Adrenal gland (tissue), 12 donors: ENCODE measurements around the gene AKAP5. TPM values are rescaled to one million over a fixed set of nuclear protein-coding genes. Genes with fewer than 3 reads are reported as not detected.

Experiments
- DNase-seq, 7 donors: peaks; one replicate each; pipeline ENCODE4 v3.0.0-alpha.2; 2019 to 2020
- H3K27ac ChIP-seq, 5 donors: fragments of 200-600 bp; sonication (generic) in 4 of 5; 1 replicate in 3 of 5; 2 replicates in 2 of 5; pipeline versions ENCODE4 v1.5.1 to v1.8.0; 2016 to 2020; ENCODE audit warnings: mild to moderate bottlenecking in 1 of 5
- H3K27me3 ChIP-seq: fragments of 200-600 bp; 2 replicates; pipeline ENCODE4 v1.8.0; 2021
- H3K36me3 ChIP-seq, 2 donors: fragments of 200-600 bp; replicated peaks in 1 of 2; 1 replicate in 1 of 2; 2 replicates in 1 of 2; pipeline versions ENCODE4 v1.5.1 to v1.8.0; 2018 to 2022
- H3K4me1 ChIP-seq, 2 donors: fragments of 200-600 bp; replicated peaks in 1 of 2; 1 replicate in 1 of 2; 2 replicates in 1 of 2; pipeline versions ENCODE4 v1.5.1 to v1.8.0; 2018 to 2021
- H3K4me3 ChIP-seq, 4 donors: fragments of 200-600 bp; sonication (generic) in 3 of 4; one replicate each; pipeline ENCODE4 v1.5.1; 2016 to 2018
- H3K9me3 ChIP-seq, 3 donors: fragments of 200-600 bp; sonication (generic) in 1 of 3; replicated peaks in 1 of 3; 1 replicate in 2 of 3; 2 replicates in 1 of 3; pipeline versions ENCODE4 v1.5.1 to v1.8.0; 2016 to 2021
- POLR2A ChIP-seq, 2 donors: fragments of 450-650 bp; IDR thresholded peaks; one replicate each; pipeline ENCODE4 v1.6.1; 2017; ENCODE audit warnings: antibody characterized with exemption in 2 of 2, mild to moderate bottlenecking in 2 of 2, moderate library complexity in 1 of 2
- WGBS, 4 donors: extraction: QIAGEN DNeasy Blood & Tissue Kit in 2 of 4; methylation state at CpG; one replicate each; pipeline versions ENCODE4 v1.1.5 to v1.1.7; 2013 to 2017; 5-methylcytosine and 5-hydroxymethylcytosine counted together
- intact Hi-C, 2 donors: fragments of 100-400 bp; cut with DNase I; formaldehyde crosslinking; loops; one replicate each; pipeline versions ENCODE4 v1.14.1 to v1.15.0; 2022 to 2023
- polyA plus RNA-seq, 3 donors: library from polyadenylated mRNA; stranded (reverse); fragments of 200-250 nt in 2 of 3; fragments of 350-450 nt in 1 of 3; fragmentation: Illumina TruSeq in 1 of 3; extraction: RNeasy Lipid Tissue Mini Kit (QIAGEN cat#74804) in 1 of 3; gene quantifications; one replicate each; pipeline ENCODE4 v1.2.3, GENCODE V29; 2013 to 2014
- total RNA-seq, 9 donors: library from RNA; depleted of rRNA in 4 of 9; stranded (reverse); fragments of >200 nt in 4 of 9; fragments of 120-200 nt in 1 of 9; fragmentation: NEBNext Ultra II Directional in 1 of 9; extraction: Animal tissue kit (Norgen Biotek cat#: 25700) in 1 of 9; gene quantifications; one replicate each; pipeline versions ENCODE4 v1.1.0 to v1.2.4, GENCODE V29; 2013 to 2023
- TF ChIP-seq, protein P1 (sequence below), 6 experiments: fragments of 450-650 bp in 4 of 6; fragments of 200-600 bp in 2 of 6; sonication (generic) in 1 of 6; IDR thresholded peaks; 1 replicate in 5 of 6; 2 replicates in 1 of 6; pipeline versions ENCODE4 v1.5.1 to v1.8.0; 2016 to 2021; ENCODE audit warnings: antibody characterized with exemption in 6 of 6, mild to moderate bottlenecking in 2 of 6, moderate library complexity in 1 of 6
- donor health status: healthy with polysubstance abuse.
- donor health status: Bipolar disorder and iron deficiency.
- donor health status: DM: yes; HTN: yes; CAD: no.
- donor health status: DM: no; HTN: no; CAD: no.
- donor health status: DM: no; HTN: no; CAD: no.
- donor health status: DM: yes; HTN: yes; CAD: no.

AKAP5 gene
- total and polyA plus RNA-seq, 12 donors: 0.06 to 0.78 (median 0.26) TPM

DNA sequence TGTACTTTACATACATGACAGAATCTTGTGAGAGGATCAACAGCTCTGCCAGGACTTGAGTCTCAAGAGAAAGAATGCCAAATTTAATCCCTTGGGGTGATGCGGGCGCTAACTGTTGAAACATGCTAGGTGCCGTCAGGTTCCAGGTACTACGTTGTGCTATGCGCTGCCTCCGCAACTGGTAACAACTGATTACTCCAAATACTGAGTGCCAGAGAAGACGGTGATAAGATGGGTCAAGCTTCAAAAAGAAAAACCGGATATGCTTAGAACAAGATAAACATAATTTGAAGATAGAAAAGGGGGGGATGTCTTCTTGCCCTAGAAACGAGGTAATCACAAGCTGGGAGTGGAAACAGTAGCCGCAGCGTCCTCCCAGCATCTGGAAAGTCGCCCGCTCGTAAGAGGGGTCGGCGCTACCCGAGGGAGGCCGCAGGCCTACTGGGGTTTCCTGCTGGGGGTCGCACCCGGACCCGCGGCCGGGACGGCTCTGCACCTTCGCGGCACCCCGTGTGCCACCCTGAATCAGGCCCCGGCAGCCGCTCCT lies 37.7 kb downstream of the AKAP5 start:
- intact Hi-C loops: no loop called here
- Histone ChIP-seq H3K4me1 (peaks cover 25 to 58% of the 10 kb centered on the region in 2 donors), H3K36me3 (no peaks in the 10 kb centered on the region), H3K27me3 (no peaks in the 10 kb centered on the region), H3K9me3 (no peaks in the 10 kb centered on the region), H3K27ac (peak overlapping the region; percentile 93 to 100 (median 99)), H3K4me3 (peak overlapping the region; percentile 43 to 89 (median 68))
- TF ChIP-seq, protein P1, sequence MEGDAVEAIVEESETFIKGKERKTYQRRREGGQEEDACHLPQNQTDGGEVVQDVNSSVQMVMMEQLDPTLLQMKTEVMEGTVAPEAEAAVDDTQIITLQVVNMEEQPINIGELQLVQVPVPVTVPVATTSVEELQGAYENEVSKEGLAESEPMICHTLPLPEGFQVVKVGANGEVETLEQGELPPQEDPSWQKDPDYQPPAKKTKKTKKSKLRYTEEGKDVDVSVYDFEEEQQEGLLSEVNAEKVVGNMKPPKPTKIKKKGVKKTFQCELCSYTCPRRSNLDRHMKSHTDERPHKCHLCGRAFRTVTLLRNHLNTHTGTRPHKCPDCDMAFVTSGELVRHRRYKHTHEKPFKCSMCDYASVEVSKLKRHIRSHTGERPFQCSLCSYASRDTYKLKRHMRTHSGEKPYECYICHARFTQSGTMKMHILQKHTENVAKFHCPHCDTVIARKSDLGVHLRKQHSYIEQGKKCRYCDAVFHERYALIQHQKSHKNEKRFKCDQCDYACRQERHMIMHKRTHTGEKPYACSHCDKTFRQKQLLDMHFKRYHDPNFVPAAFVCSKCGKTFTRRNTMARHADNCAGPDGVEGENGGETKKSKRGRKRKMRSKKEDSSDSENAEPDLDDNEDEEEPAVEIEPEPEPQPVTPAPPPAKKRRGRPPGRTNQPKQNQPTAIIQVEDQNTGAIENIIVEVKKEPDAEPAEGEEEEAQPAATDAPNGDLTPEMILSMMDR (IDR thresholded peaks at IDR 0.05): no peak
- TF ChIP-seq POLR2A (IDR thresholded peaks at IDR 0.05): no peak
- DNase-seq: peak in 6 of 7 donors; percentile 30 to 62 (median 36)
- WGBS, 4 donors: 0% methylated on average over 18 to 29 of the region's 29 CpGs

DNA sequence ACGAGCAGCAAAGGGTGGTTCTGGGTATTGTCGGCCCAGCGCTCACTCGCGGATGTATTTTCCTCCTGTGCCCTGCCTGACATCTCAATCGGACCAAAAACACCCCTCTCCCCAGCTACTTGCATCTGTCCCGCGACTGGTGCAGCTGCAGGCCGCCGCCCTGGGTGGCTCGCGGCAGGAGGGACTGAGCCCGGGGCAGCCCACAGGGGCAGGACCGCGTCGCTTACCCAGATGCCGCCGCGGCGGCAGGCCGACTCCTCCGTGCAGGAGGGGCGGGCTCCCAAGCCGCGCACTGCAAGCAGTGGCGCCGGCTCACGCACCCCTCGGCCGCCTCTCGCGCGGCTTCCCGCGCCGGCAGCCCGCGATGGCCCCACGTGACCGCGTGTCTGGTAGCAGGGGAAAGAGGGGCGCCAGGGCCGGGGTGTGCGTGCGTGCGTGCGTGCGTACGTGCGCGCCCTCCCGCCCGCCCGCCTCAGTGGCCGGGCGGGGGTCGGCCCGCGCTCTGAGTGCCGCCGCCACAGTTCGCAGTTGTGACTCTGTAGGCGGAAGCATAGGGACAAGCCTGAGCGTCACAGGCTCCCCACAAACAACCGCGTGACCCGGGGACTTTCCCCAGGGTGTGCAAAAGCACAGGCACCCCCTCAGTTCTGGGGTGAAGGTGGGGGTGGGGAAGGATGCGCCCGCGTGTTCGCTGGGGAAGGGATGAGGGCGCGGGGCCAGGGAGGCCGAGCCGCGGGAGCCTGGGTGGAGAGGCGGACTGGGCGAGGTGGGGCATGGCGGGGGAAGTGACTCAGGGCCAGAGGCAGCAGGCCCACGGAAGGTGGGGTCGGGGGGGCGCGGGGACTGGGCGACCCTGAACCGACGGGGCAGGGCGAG lies 38.4 kb downstream of the AKAP5 start, which contains the start of gene ZBTB25:
ZBTB25 (minus strand) TSS at position 405 of the 876 bp plus-strand sequence. CDS start 13,305 bp downstream, outside the sequence.
- Histone ChIP-seq H3K4me1 (peaks cover 25 to 63% of the 10 kb centered on the region in 2 donors), H3K27ac (peak within 1 kb of the TSS; percentile 93 to 100 (median 99)), H3K4me3 (peak within 1 kb of the TSS; percentile 43 to 89 (median 74)), H3K9me3 (no peaks in the 10 kb centered on the region), H3K36me3 (no peaks in the 10 kb centered on the region), H3K27me3 (no peaks in the 10 kb centered on the region)
- intact Hi-C loops: no loop called here
- TF ChIP-seq POLR2A (IDR thresholded peaks at IDR 0.05): peak; percentile 90 to 95
- TF ChIP-seq, protein P1 (IDR thresholded peaks at IDR 0.05): no peak
- 0 to 3% (median 0%) methylated on average over 3 to 87 of the region's 87 CpGs for WGBS, 4 donors
- DNase-seq: peak; percentile 88 to 96 (median 93)

DNA sequence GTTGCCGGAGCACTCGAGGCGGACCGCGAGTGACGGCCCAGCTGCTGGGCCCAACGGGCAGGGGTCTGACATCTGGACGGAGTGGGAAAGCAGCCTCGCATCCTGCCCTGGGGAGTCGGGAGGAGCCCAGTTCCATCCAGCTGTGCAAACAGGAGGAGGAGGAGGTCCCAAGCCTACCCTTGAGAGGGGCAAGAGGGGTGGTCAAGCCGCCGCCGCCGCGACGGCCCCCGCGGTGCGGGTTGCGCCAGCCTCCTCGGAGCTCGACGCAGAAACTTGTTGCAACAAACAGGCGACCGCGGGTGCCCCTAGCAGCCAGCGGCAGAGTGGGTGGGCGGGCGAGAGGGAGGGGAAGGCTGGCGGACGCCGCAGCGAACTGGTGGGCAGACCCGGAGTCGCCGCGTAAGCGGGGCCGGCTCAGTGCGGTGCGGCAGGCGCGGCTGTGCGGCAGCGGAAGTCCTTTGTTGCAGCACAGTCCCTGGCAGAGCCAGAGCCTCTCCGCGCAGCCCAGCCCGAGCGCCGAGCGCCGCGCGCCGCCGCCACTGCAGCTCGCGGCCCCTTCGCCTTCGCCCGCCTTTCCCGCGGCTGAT lies 39.1 kb downstream of the AKAP5 start, which contains the start of gene ZBTB1:
ZBTB1 (plus strand) TSS at position 461 of the 587 bp plus-strand sequence. CDS start 16,735 bp downstream, outside the sequence.
- Histone ChIP-seq H3K4me1 (peaks cover 25 to 70% of the 10 kb centered on the region in 2 donors), H3K4me3 (peak within 1 kb of the TSS; percentile 66 to 89 (median 74)), H3K27ac (peak within 1 kb of the TSS; percentile 93 to 100 (median 99)), H3K9me3 (no peaks in the 10 kb centered on the region), H3K27me3 (no peaks in the 10 kb centered on the region), H3K36me3 (no peaks in the 10 kb centered on the region)
- DNase-seq: peak; percentile 80 to 91 (median 86)
- 0 to 1% (median 0%) methylated on average over 4 to 63 of the region's 63 CpGs for whole genome bisulfite sequencing, 4 donors
- TF ChIP-seq POLR2A (IDR thresholded peaks at IDR 0.05): peak; percentile 87 to 96
- TF ChIP-seq, protein P1 (IDR thresholded peaks at IDR 0.05): no peak
- intact Hi-C loops: no loop called here
